Calu3 (cell line): ENCODE data around the gene MUC22. TPM values are rescaled to one million over a fixed set of nuclear protein-coding genes. Genes with fewer than 3 reads are reported as not detected.

Experiments used
- BruUV-seq: library from RNA; stranded (reverse); fragments of 400-500 nt; replicated peaks from 2 replicates; lab custom pipeline; 2021; lab: Mats Ljungman, UMichigan
- CTCF ChIA-PET: fragments of 300-600 bp; sonication (Branson Sonifier 250); formaldehyde crosslinking; loops from one replicate; lab custom pipeline; 2022; ENCODE audit warnings: antibody characterized with exemption; lab: Charles Lee
- DNase-seq: peaks from one replicate; pipeline ENCODE4 v3.0.0; 2022
- H3K27ac Mint-ChIP-seq: one replicate; pipeline ENCODE4 v1.8.0; 2022; ENCODE audit warnings: mixed read lengths; ENCODE audit not compliant: unreplicated experiment
- H3K27me3 Mint-ChIP-seq: one replicate; pipeline ENCODE4 v1.8.0; 2022; ENCODE audit warnings: mixed read lengths; ENCODE audit not compliant: unreplicated experiment
- H3K36me3 Mint-ChIP-seq: one replicate; pipeline ENCODE4 v1.8.0; 2022; ENCODE audit warnings: mild to moderate bottlenecking, moderate library complexity, mixed read lengths; ENCODE audit not compliant: insufficient read depth, unreplicated experiment
- H3K4me1 Mint-ChIP-seq: one replicate; pipeline ENCODE4 v1.8.0; 2022; ENCODE audit warnings: mild to moderate bottlenecking, low read depth, mixed read lengths; ENCODE audit not compliant: unreplicated experiment
- H3K4me3 Mint-ChIP-seq: one replicate; pipeline ENCODE4 v1.8.0; 2022; ENCODE audit warnings: mild to moderate bottlenecking, low read depth, moderate library complexity, mixed read lengths; ENCODE audit not compliant: unreplicated experiment
- H3K9me3 Mint-ChIP-seq: one replicate; pipeline ENCODE4 v1.8.0; 2022; ENCODE audit warnings: low read depth, mixed read lengths; ENCODE audit not compliant: unreplicated experiment
- CTCF ChIP-seq: fragments of 200-600 bp; IDR thresholded peaks from one replicate; pipeline ENCODE4 v1.8.0; 2022; ENCODE audit warnings: antibody characterized with exemption; ENCODE audit not compliant: unreplicated experiment
- intact Hi-C: fragments of 100-400 bp; cut with micrococcal nuclease; formaldehyde crosslinking; loops from one replicate; pipeline ENCODE4 v1.10.0; 2022; ENCODE audit not compliant: unreplicated experiment
- total RNA-seq: library from RNA; stranded (reverse); gene quantifications from 2 replicates; pipeline ENCODE4 v1.2.3, GENCODE V29; 2022

MUC22 gene
- total RNA-seq, 1 experiment from 2014 or later: not detected

- no peak overlapping the region for H3K4me3 Mint-ChIP-seq
- H3K27me3 Mint-ChIP-seq: no peaks in the 10 kb centered on the region
- DNase-seq: no peak
- H3K27ac Mint-ChIP-seq: no peak overlapping the region
- BruUV-seq: no TSS peak
- CTCF ChIA-PET: interaction anchor here (1.0 kb wide), 1 partner anchor 53 kb away, joined by 3 read pairs; no protein-coding TSS in a partner anchor
- H3K9me3 Mint-ChIP-seq: peaks cover 2% of the 10 kb centered on the region
- no peaks in the 10 kb centered on the region for H3K36me3 Mint-ChIP-seq
- H3K4me1 Mint-ChIP-seq: peaks cover 11% of the 10 kb centered on the region
- intact Hi-C loops: no loop called here
- no peak for TF ChIP-seq CTCF
These were observed 22.0 kb upstream of the MUC22 start for GRCh38 chr6:30988209-30988825.

- Mint-ChIP-seq H3K27me3 (no peaks in the 10 kb centered on the region), H3K36me3 (no peaks in the 10 kb centered on the region), H3K9me3 (no peaks in the 10 kb centered on the region), H3K4me3 (no peak overlapping the region), H3K4me1 (no peaks in the 10 kb centered on the region), H3K27ac (no peak overlapping the region)
- CTCF ChIA-PET: interaction anchor here (1.1 to 1.3 kb wide), 2 partner anchors 9 to 89 kb away, joined by 3 to 4 read pairs; no protein-coding TSS in a partner anchor
- intact Hi-C loops: no loop called here
- no peak for TF ChIP-seq CTCF
- no peak for DNase-seq
- BruUV-seq: no TSS peak
These were observed 19.7 kb upstream of the MUC22 start for GRCh38 chr6:30990422-30991086.

GRCh38 chr6:30991891-30992290 lies 18.4 kb upstream of the MUC22 start:
- Mint-ChIP-seq H3K4me1 (no peaks in the 10 kb centered on the region), H3K36me3 (no peaks in the 10 kb centered on the region), H3K9me3 (no peaks in the 10 kb centered on the region), H3K4me3 (no peak overlapping the region), H3K27ac (no peak overlapping the region), H3K27me3 (no peaks in the 10 kb centered on the region)
- TF ChIP-seq CTCF: no peak
- CTCF ChIA-PET: interaction anchor here (0.6 to 1.3 kb wide), 3 partner anchors 10 to 88 kb away, joined by 3 to 4 read pairs (median 3); no protein-coding TSS in a partner anchor
- no peak for DNase-seq
- BruUV-seq: no TSS peak
- intact Hi-C loops: no loop called here

GRCh38 chr6:30997301-30997700 lies 13.0 kb upstream of the MUC22 start:
- Mint-ChIP-seq H3K36me3 (peaks cover 5% of the 10 kb centered on the region), H3K4me1 (peaks cover under 1% of the 10 kb centered on the region), H3K4me3 (no peak overlapping the region), H3K9me3 (peaks cover 6% of the 10 kb centered on the region), H3K27ac (no peak overlapping the region), H3K27me3 (no peaks in the 10 kb centered on the region)
- no peak for DNase-seq
- no TSS peak for BruUV-seq
- intact Hi-C loops: no loop called here
- TF ChIP-seq CTCF: no peak
- CTCF ChIA-PET: interaction anchor here (0.6 kb wide), 1 partner anchor 58 kb away, joined by 4 read pairs; no protein-coding TSS in a partner anchor
